A549 (cell line): ENCODE measurements around the gene GAS5. TPM values are rescaled to one million over a fixed set of nuclear protein-coding genes. Genes with fewer than 3 reads are reported as not detected.

Experiments
- ATAC-seq, 2 experiments: fragments of 200-7000 bp in 1 of 2; fragments of >200 bp in 1 of 2; cut with Nextera tagmentation in 1 of 2; cut with Tn5 transposase in 1 of 2; 3 replicates each; pipeline versions ENCODE4 v1.8.0 to v1.9.1; 2018 to 2020; ENCODE audit warnings: mild to moderate bottlenecking in 1 of 2, moderate library complexity in 1 of 2
- CTCF ChIA-PET: fragments of 300-600 bp; sonication (Branson Sonifier 250); formaldehyde crosslinking; extraction: SDS; loops from one replicate; lab custom pipeline; 2021; ENCODE audit warnings: antibody characterized with exemption, inconsistent platforms; lab: Yijun Ruan, JAX
- POLR2A ChIA-PET: fragments of 350-600 bp; formaldehyde crosslinking; extraction: SDS; loops from one replicate; lab custom pipeline; 2021; ENCODE audit warnings: antibody characterized with exemption, inconsistent platforms; lab: Yijun Ruan, JAX
- DNase-seq, 2 experiments: peaks; one replicate each; pipeline versions ENCODE4 v3.0.0 to v3.0.0-alpha.2; 2011 to 2016; ENCODE audit warnings: low read depth in 1 of 2, low spot score in 1 of 2
- FAIRE-seq: peaks from 2 replicates; lab custom pipeline; 2011; peaks lifted over from hg19 to GRCh38; lab: Jason Lieb, UNC
- H3K27ac ChIP-seq, 2 experiments: fragments of >200 bp; sonication (Bioruptor Twin); formaldehyde crosslinking; 3 replicates each; pipeline ENCODE4 v1.5.1; 2016 to 2017
- H3K4me1 ChIP-seq: fragments of >200 bp; sonication (Bioruptor Twin); formaldehyde crosslinking; 3 replicates; pipeline ENCODE4 v1.6.1; 2016
- H3K4me2 ChIP-seq: fragments of >200 bp; sonication (Bioruptor Twin); formaldehyde crosslinking; 3 replicates; pipeline ENCODE4 v1.6.1; 2016
- H3K4me3 ChIP-seq: fragments of >200 bp; sonication (Bioruptor Twin); formaldehyde crosslinking; 3 replicates; pipeline ENCODE4 v1.5.1; 2016
- H3K9me3 ChIP-seq: fragments of >200 bp; sonication (Bioruptor Twin); formaldehyde crosslinking; 3 replicates; pipeline ENCODE4 v1.6.1; 2016
- BHLHE40 ChIP-seq: IDR thresholded peaks from 2 replicates; pipeline ENCODE4 v1.6.1; 2012; ENCODE audit warnings: low read depth, low read length, inconsistent platforms
- CBX2 ChIP-seq: fragments of 200-600 bp; sonication (generic); IDR thresholded peaks from 2 replicates; pipeline ENCODE4 v1.6.1; 2016; ENCODE audit warnings: low read depth, mild to moderate bottlenecking, borderline replicate concordance
- CBX8 ChIP-seq: fragments of 200-600 bp; sonication (generic); IDR thresholded peaks from 2 replicates; pipeline ENCODE4 v1.6.1; 2016
- CHD4 ChIP-seq: fragments of 200-600 bp; sonication (generic); IDR thresholded peaks from 2 replicates; pipeline ENCODE4 v1.6.1; 2016; ENCODE audit warnings: antibody characterized with exemption, mild to moderate bottlenecking, borderline replicate concordance
- CTCF ChIP-seq: fragments of >200 bp; sonication (Bioruptor Twin); formaldehyde crosslinking; IDR thresholded peaks from 3 replicates; pipeline ENCODE4 v1.5.1; 2016
- EHF ChIP-seq: fragments of 250-450 bp; sonication (Bioruptor Pico); IDR thresholded peaks from 2 replicates; pipeline ENCODE4 v1.5.0; 2020; ENCODE audit warnings: mild to moderate bottlenecking
- EHMT2 ChIP-seq: fragments of 200-600 bp; sonication (generic); IDR thresholded peaks from 2 replicates; pipeline ENCODE4 v1.6.1; 2016; ENCODE audit warnings: antibody characterized with exemption, low read depth, mild to moderate bottlenecking, moderate library complexity
- ELK1 ChIP-seq: fragments of 150-350 bp; IDR thresholded peaks from 2 replicates; pipeline ENCODE4 v1.6.1; 2014; ENCODE audit warnings: low read depth, mild to moderate bottlenecking, low read length
- ESRRA ChIP-seq: fragments of 150-350 bp; IDR thresholded peaks from 2 replicates; pipeline ENCODE4 v1.6.1; 2014; ENCODE audit warnings: mild to moderate bottlenecking, low read length, borderline replicate concordance
- FOSB ChIP-seq: fragments of 250-450 bp; sonication (Bioruptor Pico); IDR thresholded peaks from 2 replicates; pipeline ENCODE4 v1.5.0; 2020; ENCODE audit warnings: mild to moderate bottlenecking, moderate library complexity
- FOXS1 ChIP-seq: fragments of 250-450 bp; sonication (Bioruptor Pico); IDR thresholded peaks from 2 replicates; pipeline ENCODE4 v1.5.0; 2020; ENCODE audit warnings: mild to moderate bottlenecking, moderate library complexity
- HEYL ChIP-seq: fragments of 250-450 bp; sonication (Bioruptor Pico); IDR thresholded peaks from 2 replicates; pipeline ENCODE4 v1.8.0; 2021; ENCODE audit warnings: mild to moderate bottlenecking, moderate library complexity
- HMGXB4 ChIP-seq: fragments of 250-450 bp; sonication (Bioruptor Pico); IDR thresholded peaks from 2 replicates; pipeline ENCODE4 v1.5.0; 2021; ENCODE audit warnings: mild to moderate bottlenecking, moderate library complexity, borderline replicate concordance
- HOXA7 ChIP-seq: fragments of 250-450 bp; sonication (Bioruptor Pico); IDR thresholded peaks from 2 replicates; pipeline ENCODE4 v1.5.0; 2020; ENCODE audit warnings: mild to moderate bottlenecking, moderate library complexity
- HOXB13 ChIP-seq: fragments of 250-450 bp; sonication (Bioruptor Pico); IDR thresholded peaks from 2 replicates; pipeline ENCODE4 v1.5.0; 2020; ENCODE audit warnings: low read depth, mild to moderate bottlenecking, moderate library complexity
- HOXB5 ChIP-seq: fragments of 250-450 bp; sonication (Bioruptor Pico); IDR thresholded peaks from 2 replicates; pipeline ENCODE4 v1.5.0; 2020; ENCODE audit warnings: mild to moderate bottlenecking, moderate library complexity
- JUN ChIP-seq, 2 experiments: fragments of >200 bp; sonication (Bioruptor Twin); formaldehyde crosslinking; IDR thresholded peaks; 2 replicates in 1 of 2; 3 replicates in 1 of 2; pipeline ENCODE4 v1.6.1; 2016 to 2017
- MAFK ChIP-seq: fragments of 450-650 bp; IDR thresholded peaks from 2 replicates; pipeline ENCODE4 v1.6.1; 2014; ENCODE audit not compliant: partially characterized antibody
- MAX ChIP-seq: IDR thresholded peaks from 2 replicates; pipeline ENCODE4 v1.6.1; 2012
- NFE2L2 ChIP-seq: fragments of 150-350 bp; conservative IDR thresholded peaks from 2 replicates; pipeline ENCODE4 v1.6.1; 2014; ENCODE audit warnings: low read length
- PHF8 ChIP-seq: fragments of 200-600 bp; sonication (generic); IDR thresholded peaks from 2 replicates; pipeline ENCODE4 v1.6.1; 2016; ENCODE audit warnings: low read depth, mild to moderate bottlenecking, antibody characterized with exemption, moderate library complexity, borderline replicate concordance
- RNF2 ChIP-seq: fragments of 200-600 bp; sonication (generic); IDR thresholded peaks from 2 replicates; pipeline ENCODE4 v1.6.1; 2016; ENCODE audit warnings: low read depth, mild to moderate bottlenecking, antibody characterized with exemption, moderate library complexity, borderline replicate concordance
- TFCP2L1 ChIP-seq: fragments of 250-450 bp; sonication (Bioruptor Pico); IDR thresholded peaks from 2 replicates; pipeline ENCODE4 v1.5.0; 2021; ENCODE audit warnings: mild to moderate bottlenecking
- USF2 ChIP-seq: fragments of 450-650 bp; IDR thresholded peaks from 2 replicates; pipeline ENCODE4 v1.6.1; 2014; ENCODE audit warnings: antibody characterized with exemption
- ZFP36 ChIP-seq: fragments of 450-650 bp; IDR thresholded peaks from 2 replicates; pipeline ENCODE4 v1.6.1; 2014; ENCODE audit warnings: borderline replicate concordance; ENCODE audit not compliant: partially characterized antibody
- ZNF302 ChIP-seq: fragments of 250-450 bp; sonication (Bioruptor Pico); IDR thresholded peaks from 2 replicates; pipeline ENCODE4 v1.9.0; 2021; ENCODE audit warnings: inconsistent platforms, mild to moderate bottlenecking, moderate library complexity
- WGBS: methylation state at CpG from one replicate; pipeline ENCODE4 v1.1.6; 2017; ENCODE audit errors: missing lambda C conversion rate; 5-methylcytosine and 5-hydroxymethylcytosine counted together
- polyA plus RNA-seq, 4 experiments: library from polyadenylated mRNA; depleted of rRNA in 3 of 4; stranded (reverse); fragments of >200 nt; fragmentation: RNase III in 1 of 4; extraction: RNeasy Plus Mini Kit Qiagen cat#74134 plus additional on column Dnase treatment in 1 of 4; gene quantifications; 2 replicates in 3 of 4; 3 replicates in 1 of 4; pipeline ENCODE4 v1.2.3, GENCODE V29; 2011 to 2017

The GAS5 gene
- polyA plus RNA-seq, 2 of the 4 experiments (the other 2 are of a cell fraction), result 376 to 1,735 TPM

- Histone ChIP-seq H3K27ac (no peak overlapping the region), H3K4me1 (no peaks in the 10 kb centered on the region), H3K9me3 (no peaks in the 10 kb centered on the region), H3K4me2 (no peak overlapping the region), H3K4me3 (no peak overlapping the region)
- no peak for ATAC-seq
- POLR2A ChIA-PET, result no interaction called here
- TF ChIP-seq CBX8 (no peak), ZFP36 (no peak), USF2 (no peak), CBX2 (no peak), EHMT2 (no peak), ZNF302 (CRISPR knock-in tag) (no peak), HOXB5 (no peak), PHF8 (no peak), NFE2L2 (no peak), CTCF (no peak), HMGXB4 (CRISPR knock-in tag) (no peak), FOXS1 (CRISPR knock-in tag) (no peak), ELK1 (no peak), FOSB (CRISPR knock-in tag) (no peak)
- no peak for DNase-seq
- WGBS, result 88% methylated on average over 6 of the region's 6 CpGs
- no peak for FAIRE-seq
- CTCF ChIA-PET, result interaction anchor here (0.6 to 1.0 kb wide), 2 partner anchors 11 to 12 kb away, joined by 3 read pairs; no protein-coding TSS in a partner anchor
Observed at GRCh38 chr1:173903827-173904531, 36.2 kb upstream of the GAS5 start.

GRCh38 chr1:173900992-173901391 lies 33.2 kb upstream of the GAS5 start:
- ATAC-seq (no peak), DNase-seq (no peak), FAIRE-seq (no peak)
- H3K4me3 ChIP-seq, result no peak overlapping the region
- H3K9me3 ChIP-seq, result no peaks in the 10 kb centered on the region
- H3K27ac ChIP-seq, result no peak overlapping the region
- ChIA-PET POLR2A (no interaction called here), CTCF (no interaction called here)
- no peak overlapping the region for H3K4me2 ChIP-seq
- TF ChIP-seq EHF (CRISPR knock-in tag), result no peak
- TF ChIP-seq MAX, result no peak
- no peak for TF ChIP-seq CHD4
- TF ChIP-seq MAFK, result no peak
- no peak for TF ChIP-seq HEYL (CRISPR knock-in tag)
- no peak for TF ChIP-seq CBX2
- TF ChIP-seq EHMT2, result no peak
- no peak for TF ChIP-seq BHLHE40
- TF ChIP-seq ESRRA, result no peak
- TF ChIP-seq HOXA7 (CRISPR knock-in tag), result no peak
- no peak for TF ChIP-seq JUN (IDR thresholded peaks at IDR 0.05)
- TF ChIP-seq RNF2, result no peak
- no peak for TF ChIP-seq HOXB13 (CRISPR knock-in tag)
- TF ChIP-seq CBX8, result no peak
- no peak for TF ChIP-seq TFCP2L1 (CRISPR knock-in tag)
- 53% methylated on average over 3 of the region's 3 CpGs for WGBS
- no peaks in the 10 kb centered on the region for H3K4me1 ChIP-seq
